ENCODE results near the gene HOXA4. TPM values are rescaled to one million over a fixed set of nuclear protein-coding genes. Genes with fewer than 3 reads are reported as not detected.

The HOXA4 gene
- total RNA-seq, 2 experiments from 2014 or later: not detected

DNA sequence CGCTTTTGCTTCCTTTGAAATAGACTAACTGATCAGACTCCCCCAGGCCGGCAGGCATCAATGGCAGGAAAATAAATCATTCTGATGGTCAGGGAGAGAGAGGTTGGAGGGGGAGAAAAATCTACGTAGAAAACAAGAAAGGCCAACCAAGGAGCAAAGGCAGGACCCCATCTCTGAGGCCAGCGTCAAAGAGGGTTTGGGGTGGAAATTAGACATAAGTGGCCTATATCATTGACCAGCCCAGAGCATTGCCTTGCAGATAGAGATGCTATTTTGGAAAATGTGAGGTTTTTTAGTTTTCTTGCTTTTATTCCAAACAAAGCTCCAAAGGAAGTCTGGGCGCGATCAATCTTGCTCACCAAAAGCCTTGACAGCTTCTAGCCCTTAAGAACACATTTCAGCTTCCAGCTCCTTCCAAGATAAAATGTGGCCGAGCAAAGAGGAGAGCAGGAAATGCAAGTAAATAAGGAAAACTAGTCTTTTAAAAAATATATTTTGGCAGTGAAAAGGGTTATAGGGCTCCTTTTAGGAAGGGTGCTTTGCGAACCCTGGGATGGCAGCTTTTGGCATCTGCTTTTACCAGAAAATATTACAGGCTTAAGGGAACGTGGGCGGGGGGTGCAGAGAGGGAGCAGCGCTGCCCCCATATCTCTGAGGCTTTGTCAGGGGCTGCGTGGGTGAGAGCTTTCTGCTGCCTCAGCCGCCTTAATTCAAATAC, 26.1 kb downstream of the HOXA4 start:
- Mint-ChIP-seq H3K9me3 (no peaks in the 10 kb centered on the region), H3K4me1 (ENCODE audit: low read depth) (peaks cover 18% of the 10 kb centered on the region), H3K4me3 (no peak overlapping the region), H3K36me3 (ENCODE audit: low read depth) (no peaks in the 10 kb centered on the region), H3K27ac (no peak overlapping the region), H3K27me3 (peaks cover 77% of the 10 kb centered on the region)
- ChIA-PET POLR2A (no interaction called here), CTCF (no interaction called here)
- no peak for DNase-seq
- TF ChIP-seq, protein P1, sequence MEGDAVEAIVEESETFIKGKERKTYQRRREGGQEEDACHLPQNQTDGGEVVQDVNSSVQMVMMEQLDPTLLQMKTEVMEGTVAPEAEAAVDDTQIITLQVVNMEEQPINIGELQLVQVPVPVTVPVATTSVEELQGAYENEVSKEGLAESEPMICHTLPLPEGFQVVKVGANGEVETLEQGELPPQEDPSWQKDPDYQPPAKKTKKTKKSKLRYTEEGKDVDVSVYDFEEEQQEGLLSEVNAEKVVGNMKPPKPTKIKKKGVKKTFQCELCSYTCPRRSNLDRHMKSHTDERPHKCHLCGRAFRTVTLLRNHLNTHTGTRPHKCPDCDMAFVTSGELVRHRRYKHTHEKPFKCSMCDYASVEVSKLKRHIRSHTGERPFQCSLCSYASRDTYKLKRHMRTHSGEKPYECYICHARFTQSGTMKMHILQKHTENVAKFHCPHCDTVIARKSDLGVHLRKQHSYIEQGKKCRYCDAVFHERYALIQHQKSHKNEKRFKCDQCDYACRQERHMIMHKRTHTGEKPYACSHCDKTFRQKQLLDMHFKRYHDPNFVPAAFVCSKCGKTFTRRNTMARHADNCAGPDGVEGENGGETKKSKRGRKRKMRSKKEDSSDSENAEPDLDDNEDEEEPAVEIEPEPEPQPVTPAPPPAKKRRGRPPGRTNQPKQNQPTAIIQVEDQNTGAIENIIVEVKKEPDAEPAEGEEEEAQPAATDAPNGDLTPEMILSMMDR (IDR thresholded peaks at IDR 0.05): no peak
- no peak overlapping the region for H3K4me3 ChIP-seq (ENCODE audit: low read length)
- peaks cover 50 to 60% of the 10 kb centered on the region in 2 experiments for H3K27me3 ChIP-seq (ENCODE audit: control insufficient read depth in 1 of 2, insufficient read depth in 2 of 2, low read length in 2 of 2)
- H3K27ac ChIP-seq (ENCODE audit: low read depth in 1 of 2, low read length in 2 of 2): no peak overlapping the region
- intact Hi-C loops (cut with DNase I, micrococcal nuclease): no loop called here
- H3K36me3 ChIP-seq (ENCODE audit: insufficient read depth, low read length): no peaks in the 10 kb centered on the region
- H3K4me1 ChIP-seq (ENCODE audit: insufficient read depth, low read length): peaks cover 13% of the 10 kb centered on the region
- peaks cover 0 to 20% of the 10 kb centered on the region in 2 experiments for H3K9me3 ChIP-seq (ENCODE audit: control insufficient read depth in 1 of 2, insufficient read depth in 1 of 2, low read length in 2 of 2)
- no peak for ATAC-seq (ENCODE audit: poor library complexity)

DNA sequence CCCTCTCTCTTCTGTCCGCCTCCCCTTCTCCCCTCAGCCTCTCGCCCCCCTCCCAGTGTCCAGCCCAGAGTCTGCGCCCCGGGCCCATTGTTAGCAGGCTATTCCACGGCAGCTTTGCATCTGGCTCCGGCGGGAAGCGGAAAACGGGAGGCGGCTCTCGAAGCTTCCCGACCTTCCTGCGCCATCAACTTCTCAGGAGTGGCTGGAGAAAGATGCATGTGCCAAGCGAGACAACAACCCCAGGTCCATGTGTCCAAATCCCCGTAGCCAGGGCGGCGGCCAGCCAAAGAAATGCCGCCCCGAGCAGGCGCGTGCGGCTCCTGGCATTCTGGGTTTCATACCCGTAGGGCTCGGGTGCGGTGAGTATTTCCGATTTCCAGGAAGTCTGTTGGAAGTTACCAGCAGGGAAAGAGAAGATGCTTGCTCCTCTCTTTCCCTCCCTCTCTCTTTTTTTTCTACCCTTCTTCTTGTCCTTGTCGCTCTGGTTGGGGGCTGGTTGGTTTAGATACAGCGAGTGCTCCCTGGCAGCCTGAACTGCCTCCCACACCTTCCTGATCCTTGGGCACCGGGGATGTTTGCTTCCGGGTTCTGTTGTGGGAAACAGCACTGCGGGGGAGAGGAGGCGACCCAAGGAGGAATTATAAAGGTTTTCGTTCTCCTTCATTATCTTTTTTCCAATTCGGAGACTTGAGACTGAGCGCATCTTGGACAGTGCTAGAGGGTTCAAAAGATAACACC, 26.9 kb downstream of the HOXA4 start:
- TF ChIP-seq, protein P1 (IDR thresholded peaks at IDR 0.05): no peak
- H3K4me3 Mint-ChIP-seq: peak overlapping the region; percentile 48
- Histone ChIP-seq H3K27me3 (ENCODE audit: control insufficient read depth in 1 of 2, insufficient read depth in 2 of 2, low read length in 2 of 2) (peaks cover 57 to 66% of the 10 kb centered on the region in 2 experiments), H3K27ac (ENCODE audit: low read depth in 1 of 2, low read length in 2 of 2) (no peak overlapping the region), H3K4me1 (ENCODE audit: insufficient read depth, low read length) (peaks cover 16% of the 10 kb centered on the region), H3K9me3 (ENCODE audit: control insufficient read depth in 1 of 2, insufficient read depth in 1 of 2, low read length in 2 of 2) (peaks cover 0 to 24% of the 10 kb centered on the region in 2 experiments), H3K4me3 (ENCODE audit: low read length) (no peak overlapping the region), H3K36me3 (ENCODE audit: insufficient read depth, low read length) (no peaks in the 10 kb centered on the region)
- intact Hi-C loops (cut with DNase I, micrococcal nuclease): no loop called here
- no peak for DNase-seq
- no peak for ATAC-seq (ENCODE audit: poor library complexity)
- POLR2A ChIA-PET: no interaction called here
- no peaks in the 10 kb centered on the region for H3K9me3 Mint-ChIP-seq
- CTCF ChIA-PET: no interaction called here
- peaks cover 18% of the 10 kb centered on the region for H3K4me1 Mint-ChIP-seq (ENCODE audit: low read depth)
- H3K27ac Mint-ChIP-seq: no peak overlapping the region
- H3K36me3 Mint-ChIP-seq (ENCODE audit: low read depth): no peaks in the 10 kb centered on the region
- peaks cover 81% of the 10 kb centered on the region for H3K27me3 Mint-ChIP-seq

DNA sequence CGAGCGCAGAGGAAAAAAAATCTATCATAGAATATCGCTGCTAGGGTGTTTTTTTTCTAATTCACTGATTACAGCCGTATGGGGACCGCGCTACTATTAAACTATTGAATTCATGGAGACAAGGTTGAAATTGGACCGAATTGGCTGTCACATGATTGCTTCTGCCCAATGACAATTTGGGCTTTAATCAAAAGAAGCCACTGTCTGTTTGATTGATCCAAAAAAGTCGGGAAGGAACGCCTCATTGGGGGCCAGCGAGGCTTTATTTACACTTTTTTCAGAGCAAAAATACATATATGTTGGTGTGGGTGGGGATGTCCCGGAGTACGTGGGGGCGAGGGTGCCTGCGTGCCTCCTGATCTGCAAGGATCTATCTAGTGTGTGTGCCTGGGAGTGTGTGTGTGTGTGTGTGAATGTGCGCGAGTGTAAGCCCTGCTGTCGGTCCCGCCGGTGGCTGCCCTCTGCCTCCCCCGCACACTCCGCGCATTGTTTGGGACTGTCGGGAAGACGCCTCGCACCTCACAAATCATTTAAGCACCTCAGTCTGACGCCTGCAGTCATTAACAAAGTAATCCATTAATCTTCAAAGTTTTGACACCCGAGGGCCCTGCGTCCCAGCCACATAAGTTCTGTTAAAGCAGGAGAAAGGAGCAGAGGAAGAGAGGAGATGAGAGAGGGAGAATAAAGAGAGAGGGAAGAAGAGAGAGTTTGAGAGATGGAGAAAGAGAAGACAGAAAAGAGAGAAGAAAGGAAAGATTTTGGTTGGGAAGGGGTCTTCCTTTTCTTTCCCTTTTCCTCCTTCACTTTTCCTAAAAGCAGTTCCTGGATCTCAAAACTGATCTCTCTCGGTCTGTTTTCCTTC, 27.7 kb downstream of the HOXA4 start, which contains the start of gene HOXA2:
TSS of gene HOXA2 (minus strand) at position 103 of the 862 bp plus-strand sequence. CDS start 183 bp downstream, outside the sequence.
- CTCF ChIA-PET: no interaction called here
- H3K36me3 Mint-ChIP-seq (ENCODE audit: low read depth): no peaks in the 10 kb centered on the region
- H3K27me3 ChIP-seq (ENCODE audit: control insufficient read depth in 1 of 2, insufficient read depth in 2 of 2, low read length in 2 of 2): peaks cover 65 to 69% of the 10 kb centered on the region in 2 experiments
- H3K36me3 ChIP-seq (ENCODE audit: insufficient read depth, low read length): no peaks in the 10 kb centered on the region
- DNase-seq: no peak
- no peak within 1 kb of the TSS for H3K4me3 ChIP-seq (ENCODE audit: low read length)
- POLR2A ChIA-PET: no interaction called here
- ATAC-seq (ENCODE audit: poor library complexity): no peak
- peaks cover 24% of the 10 kb centered on the region for H3K4me1 ChIP-seq (ENCODE audit: insufficient read depth, low read length)
- no peaks in the 10 kb centered on the region for H3K9me3 Mint-ChIP-seq
- intact Hi-C loops (cut with DNase I, micrococcal nuclease): no loop called here
- peak within 1 kb of the TSS; percentile 38 for H3K4me3 Mint-ChIP-seq
- H3K27ac Mint-ChIP-seq: no peak within 1 kb of the TSS
- peaks cover 20% of the 10 kb centered on the region for H3K4me1 Mint-ChIP-seq (ENCODE audit: low read depth)
- H3K27me3 Mint-ChIP-seq: peaks cover 90% of the 10 kb centered on the region
- no peak within 1 kb of the TSS for H3K27ac ChIP-seq (ENCODE audit: low read depth in 1 of 2, low read length in 2 of 2)
- TF ChIP-seq, protein P1 (IDR thresholded peaks at IDR 0.05): no peak
- H3K9me3 ChIP-seq (ENCODE audit: control insufficient read depth in 1 of 2, insufficient read depth in 1 of 2, low read length in 2 of 2): peaks cover 0 to 27% of the 10 kb centered on the region in 2 experiments

Data from CD4-positive, alpha-beta T cell (primary cell).